ENCODE measurements around the gene SH3BP5L. TPM values are rescaled to one million over a fixed set of nuclear protein-coding genes. Genes with fewer than 3 reads are reported as not detected.

Gene SH3BP5L
- total RNA-seq = 10 to 100 TPM; 13.7 to 14.8 TPM

GRCh38 chr1:248825909-248826760 lies at the start of gene SH3BP5L:
SH3BP5L (minus strand) TSS chr1:248825915; CDS start chr1:248824935, 980 bp downstream.
- ATAC-seq (peak; percentile 94), DNase-seq (peak; percentile 89 to 95 (median 91))
- H3K9me3 ChIP-seq = no peaks in the 10 kb centered on the region
- peak within 1 kb of the TSS; percentile 77 to 95 (median 93) for H3K27ac ChIP-seq
- H3K4me3 ChIP-seq = peak within 1 kb of the TSS; percentile 61 to 63
- H3K36me3 ChIP-seq (replicated peaks in 1 of 2; ENCODE audit: insufficient read depth in 1 of 2, low read depth in 2 of 2) = no peaks in the 10 kb centered on the region
- WGBS, 2 donors = 0% methylated on average over 33 to 56 of the region's 56 CpGs
- H3K27me3 ChIP-seq = no peaks in the 10 kb centered on the region
- H3K4me1 ChIP-seq = peaks cover 50% of the 10 kb centered on the region
- intact Hi-C loops (cut with DNase I) = no loop called here
- peak; percentile 30 to 86 (median 82) for TF ChIP-seq POLR2A (IDR thresholded peaks at IDR 0.05)
- peak; percentile 42 to 76 (median 57) for TF ChIP-seq CTCF (IDR thresholded peaks at IDR 0.05)

- Histone ChIP-seq H3K4me1 (peaks cover 11% of the 10 kb centered on the region), H3K4me3 (no peak overlapping the region), H3K27ac (peak overlapping the region; percentile 92 to 97 (median 94)), H3K36me3 (replicated peaks in 1 of 2; ENCODE audit: insufficient read depth in 1 of 2, low read depth in 2 of 2) (no peaks in the 10 kb centered on the region), H3K27me3 (no peaks in the 10 kb centered on the region), H3K9me3 (no peaks in the 10 kb centered on the region)
- intact Hi-C loops (cut with DNase I) = no loop called here
- DNase-seq (peak; percentile 82 to 85 (median 84)), ATAC-seq (peak; percentile 68)
- TF ChIP-seq CTCF (IDR thresholded peaks at IDR 0.05) (peak in 1 of 7 experiments; percentile 2), POLR2A (IDR thresholded peaks at IDR 0.05) (no peak)
- WGBS, 2 donors = 4% methylated on average over 23 of the region's 23 CpGs
Observed at GRCh38 chr1:248873993-248874533, 48.3 kb upstream of the SH3BP5L start.

GRCh38 chr1:248873409-248873992 lies 47.8 kb upstream of the SH3BP5L start:
- no peaks in the 10 kb centered on the region for H3K9me3 ChIP-seq
- WGBS, 2 donors = 0 to 1% methylated on average over 12 to 41 of the region's 41 CpGs
- no peaks in the 10 kb centered on the region for H3K27me3 ChIP-seq
- H3K4me3 ChIP-seq = peak overlapping the region; percentile 23 to 25
- intact Hi-C loops (cut with DNase I) = no loop called here
- peak in 2 of 7 experiments; percentile 2 to 16 for TF ChIP-seq CTCF (IDR thresholded peaks at IDR 0.05)
- peak; percentile 67 to 90 (median 86) for TF ChIP-seq POLR2A (IDR thresholded peaks at IDR 0.05)
- H3K27ac ChIP-seq = peak overlapping the region; percentile 92 to 97 (median 94)
- DNase-seq (peak; percentile 95 to 96 (median 96)), ATAC-seq (peak; percentile 91)
- peaks cover 11% of the 10 kb centered on the region for H3K4me1 ChIP-seq
- H3K36me3 ChIP-seq (replicated peaks in 1 of 2; ENCODE audit: insufficient read depth in 1 of 2, low read depth in 2 of 2) = no peaks in the 10 kb centered on the region

- 3% methylated on average over 22 to 31 of the region's 31 CpGs for WGBS, 2 donors
- intact Hi-C loops (cut with DNase I) = no loop called here
- peak; percentile 54 for ATAC-seq
Observed at GRCh38 chr1:248872752-248873408, 47.2 kb upstream of the SH3BP5L start.

More at GRCh38 chr1:248872752-248873408, 47.2 kb upstream of the SH3BP5L start:
- peak in 1 of 7 experiments; percentile 3 for TF ChIP-seq CTCF (IDR thresholded peaks at IDR 0.05)
- no peak for TF ChIP-seq POLR2A (IDR thresholded peaks at IDR 0.05)
- Histone ChIP-seq H3K4me1 (peaks cover 11% of the 10 kb centered on the region), H3K4me3 (peak overlapping the region; percentile 23 to 25), H3K27me3 (no peaks in the 10 kb centered on the region), H3K9me3 (no peaks in the 10 kb centered on the region), H3K36me3 (replicated peaks in 1 of 2; ENCODE audit: insufficient read depth in 1 of 2, low read depth in 2 of 2) (no peaks in the 10 kb centered on the region), H3K27ac (peak overlapping the region; percentile 92 to 97 (median 94))
- peak; percentile 55 to 73 (median 66) for DNase-seq
